ACC112 (cell line): ENCODE measurements around the gene TMEM235.

Source experiments
- H2AFZ ChIP-seq: fragments of 200-600 bp; sonication (generic); one replicate; pipeline ENCODE4 v1.6.0; 2017; ENCODE audit warnings: antibody characterized with exemption, low read length; ENCODE audit not compliant: unreplicated experiment
- H3K27ac ChIP-seq: fragments of 200-600 bp; sonication (generic); 2 replicates; pipeline ENCODE4 v1.5.1; 2014; ENCODE audit warnings: low read depth, mild to moderate bottlenecking, antibody characterized with exemption, low read length, moderate library complexity
- H3K27me3 ChIP-seq: fragments of 200-600 bp; sonication (generic); 2 replicates; pipeline ENCODE4 v1.6.1; 2014; ENCODE audit warnings: mild to moderate bottlenecking, antibody characterized with exemption, low read length, moderate library complexity, mixed read lengths; ENCODE audit not compliant: insufficient read depth
- H3K36me3 ChIP-seq: fragments of 200-600 bp; sonication (generic); 2 replicates; pipeline ENCODE4 v1.6.1; 2016; ENCODE audit warnings: mild to moderate bottlenecking, antibody characterized with exemption, low read length, moderate library complexity, mixed read lengths; ENCODE audit not compliant: insufficient read depth
- H3K4me1 ChIP-seq: fragments of 200-600 bp; sonication (generic); one replicate; pipeline ENCODE4 v1.6.1; 2016; ENCODE audit warnings: low read length, mixed read lengths; ENCODE audit not compliant: insufficient read depth, unreplicated experiment, control insufficient read depth
- H3K4me3 ChIP-seq: fragments of 200-600 bp; sonication (generic); 2 replicates; pipeline ENCODE4 v1.5.1; 2014; ENCODE audit warnings: mild to moderate bottlenecking, low read depth, low read length
- H3K79me2 ChIP-seq: fragments of 200-600 bp; sonication (generic); one replicate; pipeline ENCODE4 v1.6.0; 2016; ENCODE audit warnings: low read length; ENCODE audit not compliant: control insufficient read depth, unreplicated experiment, insufficient read depth

Gene TMEM235

GRCh38 chr17:78268191-78268874 lies 36.9 kb downstream of the TMEM235 start:
- Histone ChIP-seq H3K27me3 (peaks cover 40% of the 10 kb centered on the region), H3K36me3 (no peaks in the 10 kb centered on the region), H3K4me3 (no peak overlapping the region), H2AFZ (no peak overlapping the region), H3K4me1 (peaks cover 5% of the 10 kb centered on the region), H3K79me2 (no peaks in the 10 kb centered on the region), H3K27ac (no peak overlapping the region)

GRCh38 chr17:78268951-78269905 lies 37.8 kb downstream of the TMEM235 start:
- no peaks in the 10 kb centered on the region for H3K36me3 ChIP-seq
- H3K79me2 ChIP-seq, result no peaks in the 10 kb centered on the region
- H3K4me1 ChIP-seq, result peaks cover 5% of the 10 kb centered on the region
- no peak overlapping the region for H3K27ac ChIP-seq
- no peak overlapping the region for H3K4me3 ChIP-seq
- peak overlapping the region; percentile 75 for H2AFZ ChIP-seq
- peaks cover 40% of the 10 kb centered on the region for H3K27me3 ChIP-seq

DNA sequence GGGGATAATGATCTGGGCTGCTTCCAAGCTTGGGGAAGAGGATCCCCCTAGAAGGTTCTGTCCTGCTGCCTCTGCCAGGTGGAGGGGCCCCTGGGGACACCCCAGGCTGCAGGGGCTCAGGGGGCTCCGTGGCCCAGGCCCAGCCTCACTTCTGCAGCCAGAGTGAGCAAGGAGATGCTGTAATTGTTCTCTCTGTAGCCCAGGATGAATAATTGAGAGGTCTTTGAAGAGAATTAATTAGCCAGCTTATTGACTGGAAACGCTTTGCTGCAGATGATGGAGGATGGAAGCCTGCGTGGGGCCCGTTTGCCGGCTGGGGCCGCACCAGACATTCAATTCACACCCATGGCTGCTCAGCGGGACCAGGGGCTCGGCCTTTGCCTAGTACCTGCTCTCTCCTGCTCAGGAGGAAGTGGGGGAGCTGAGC lies 38.5 kb downstream of the TMEM235 start:
- Histone ChIP-seq H3K79me2 (no peaks in the 10 kb centered on the region), H3K27me3 (peaks cover 40% of the 10 kb centered on the region), H3K4me3 (no peak overlapping the region), H3K4me1 (peaks cover 5% of the 10 kb centered on the region), H3K36me3 (no peaks in the 10 kb centered on the region), H3K27ac (no peak overlapping the region), H2AFZ (no peak overlapping the region)

- no peaks in the 10 kb centered on the region for H3K79me2 ChIP-seq
- peaks cover 40% of the 10 kb centered on the region for H3K27me3 ChIP-seq
- H2AFZ ChIP-seq, result no peak overlapping the region
- H3K4me3 ChIP-seq, result no peak overlapping the region
- H3K36me3 ChIP-seq, result no peaks in the 10 kb centered on the region
- no peak overlapping the region for H3K27ac ChIP-seq
- peaks cover 5% of the 10 kb centered on the region for H3K4me1 ChIP-seq
Observed at GRCh38 chr17:78271419-78272170, 40.2 kb downstream of the TMEM235 start.

DNA sequence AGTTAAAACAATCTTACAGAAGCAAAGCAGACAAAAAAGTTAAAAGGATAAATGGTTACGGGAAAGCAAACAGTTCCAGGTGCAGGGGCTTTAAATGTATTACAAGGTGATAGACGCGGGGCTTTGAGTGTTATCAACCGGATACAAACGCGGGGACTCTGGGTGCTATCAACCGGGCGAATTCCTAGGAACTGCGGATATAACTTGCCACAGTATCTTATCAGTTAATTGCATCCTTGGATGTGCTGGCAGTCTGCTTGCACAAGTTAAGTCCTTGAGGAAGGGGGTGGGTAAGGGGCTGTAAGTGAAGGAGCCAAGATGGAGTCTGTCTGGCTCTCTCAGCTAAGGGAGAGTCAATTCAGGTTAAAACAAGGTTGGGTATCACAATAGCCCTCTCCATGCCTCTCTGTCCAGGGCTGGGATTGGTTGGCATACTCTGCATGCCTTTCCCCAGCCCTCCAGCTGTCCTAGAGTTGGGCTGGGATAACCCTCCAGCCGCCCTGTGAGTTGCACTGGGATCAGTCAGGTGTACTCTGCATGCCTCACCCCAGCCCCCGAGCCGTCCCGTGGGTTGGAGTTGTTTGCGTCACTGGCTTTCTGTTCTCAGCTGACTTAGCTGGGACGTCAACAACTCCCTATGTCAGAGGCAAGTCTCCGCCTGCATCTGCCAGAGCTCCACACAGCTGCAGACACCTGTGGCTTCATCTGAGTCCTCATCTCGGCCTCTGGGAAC lies 40.9 kb downstream of the TMEM235 start:
- Histone ChIP-seq H3K27ac (no peak overlapping the region), H3K79me2 (no peaks in the 10 kb centered on the region), H3K4me3 (no peak overlapping the region), H3K4me1 (peaks cover 5% of the 10 kb centered on the region), H3K36me3 (no peaks in the 10 kb centered on the region), H2AFZ (no peak overlapping the region), H3K27me3 (peaks cover 40% of the 10 kb centered on the region)

GRCh38 chr17:78272914-78273258 lies 41.5 kb downstream of the TMEM235 start:
- Histone ChIP-seq H3K27me3 (peaks cover 40% of the 10 kb centered on the region), H2AFZ (no peak overlapping the region), H3K4me1 (peaks cover 5% of the 10 kb centered on the region)

DNA sequence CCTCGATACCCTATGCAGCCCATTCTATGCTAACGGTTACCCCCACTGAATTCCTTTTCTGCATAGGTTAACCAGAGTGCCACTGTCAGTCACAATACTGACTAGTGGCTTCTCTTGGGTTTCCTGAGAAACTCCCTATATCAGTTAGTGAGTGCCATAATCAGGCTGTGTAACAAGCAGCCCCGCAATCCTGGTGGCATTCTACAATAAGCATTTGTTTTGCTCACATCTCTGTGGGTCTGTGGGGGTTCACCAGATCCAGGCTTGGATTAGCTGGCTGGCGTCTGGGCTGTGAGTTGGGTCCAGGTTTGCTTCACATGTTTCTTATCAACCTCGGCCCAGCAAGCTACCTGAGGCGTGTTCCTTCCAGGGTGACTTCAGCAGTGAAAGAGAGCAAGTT lies 42.4 kb downstream of the TMEM235 start:
- Histone ChIP-seq H3K36me3 (no peaks in the 10 kb centered on the region), H3K4me3 (no peak overlapping the region), H3K79me2 (no peaks in the 10 kb centered on the region), H2AFZ (no peak overlapping the region), H3K27me3 (peaks cover 36% of the 10 kb centered on the region), H3K27ac (no peak overlapping the region), H3K4me1 (peaks cover 5% of the 10 kb centered on the region)

More at GRCh38 chr17:78272914-78273258, 41.5 kb downstream of the TMEM235 start:
- no peaks in the 10 kb centered on the region for H3K36me3 ChIP-seq
- no peak overlapping the region for H3K27ac ChIP-seq
- no peaks in the 10 kb centered on the region for H3K79me2 ChIP-seq
- no peak overlapping the region for H3K4me3 ChIP-seq

GRCh38 chr17:78275355-78275754 lies 43.9 kb downstream of the TMEM235 start:
- Histone ChIP-seq H3K4me3 (no peak overlapping the region), H3K27ac (no peak overlapping the region), H3K36me3 (no peaks in the 10 kb centered on the region), H3K4me1 (no peaks in the 10 kb centered on the region), H3K27me3 (peaks cover 22% of the 10 kb centered on the region; the same call in 1 of the 2 replicates), H2AFZ (no peak overlapping the region), H3K79me2 (no peaks in the 10 kb centered on the region)

GRCh38 chr17:78276098-78276887 lies 44.9 kb downstream of the TMEM235 start:
- H3K79me2 ChIP-seq, result no peaks in the 10 kb centered on the region
- H3K36me3 ChIP-seq, result no peaks in the 10 kb centered on the region
- H3K27me3 ChIP-seq, result peaks cover 20% of the 10 kb centered on the region; the same call in 1 of the 2 replicates
- H2AFZ ChIP-seq, result no peak overlapping the region
- H3K4me3 ChIP-seq, result no peak overlapping the region
- H3K4me1 ChIP-seq, result no peaks in the 10 kb centered on the region
- H3K27ac ChIP-seq, result no peak overlapping the region
